ENCODE data around the gene SLC22A12.

SLC22A12 gene

DNA sequence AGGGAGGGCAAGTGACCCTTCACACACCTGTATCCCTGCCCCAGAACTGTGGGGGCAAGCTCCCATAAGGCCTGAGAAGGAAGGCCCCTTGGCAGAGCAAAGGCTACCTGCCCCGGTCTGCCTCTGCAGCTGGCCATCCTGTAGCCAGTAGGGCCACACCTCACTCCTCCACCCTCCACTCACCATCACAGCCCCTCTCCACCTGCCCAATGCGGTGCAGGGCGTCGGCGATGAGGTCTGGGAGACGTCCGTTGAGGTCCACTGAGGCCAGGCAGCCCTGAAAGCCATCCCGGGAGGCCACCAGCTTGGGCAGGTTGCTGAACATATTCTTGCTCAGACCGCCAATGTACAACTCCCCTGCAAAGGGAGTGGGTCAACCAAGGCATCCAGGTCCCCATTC lies 57.5 kb downstream of the SLC22A12 start:
- DNase-seq (ENCODE audit: low spot score): no peak

DNA sequence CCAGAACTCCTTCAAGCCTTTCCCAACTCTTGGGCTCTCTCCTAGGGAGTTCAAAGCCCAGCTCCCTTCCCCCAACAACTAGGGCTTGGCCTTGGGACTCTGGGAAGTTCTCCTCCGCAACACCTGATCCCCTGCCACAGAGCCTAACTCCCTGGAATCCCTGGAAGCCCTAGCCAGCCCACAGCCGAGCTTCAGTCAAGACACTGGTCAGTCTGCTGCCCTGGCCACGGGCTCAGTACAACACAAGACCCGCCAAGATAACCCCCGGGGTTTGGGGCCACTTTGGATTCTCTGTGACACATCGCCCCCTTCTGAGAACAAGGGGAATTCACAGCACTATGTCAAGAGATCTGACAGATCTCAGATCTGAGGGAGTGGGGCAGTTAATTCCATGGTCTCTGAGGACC lies 58.3 kb downstream of the SLC22A12 start:
- DNase-seq (ENCODE audit: low spot score): no peak

DNA sequence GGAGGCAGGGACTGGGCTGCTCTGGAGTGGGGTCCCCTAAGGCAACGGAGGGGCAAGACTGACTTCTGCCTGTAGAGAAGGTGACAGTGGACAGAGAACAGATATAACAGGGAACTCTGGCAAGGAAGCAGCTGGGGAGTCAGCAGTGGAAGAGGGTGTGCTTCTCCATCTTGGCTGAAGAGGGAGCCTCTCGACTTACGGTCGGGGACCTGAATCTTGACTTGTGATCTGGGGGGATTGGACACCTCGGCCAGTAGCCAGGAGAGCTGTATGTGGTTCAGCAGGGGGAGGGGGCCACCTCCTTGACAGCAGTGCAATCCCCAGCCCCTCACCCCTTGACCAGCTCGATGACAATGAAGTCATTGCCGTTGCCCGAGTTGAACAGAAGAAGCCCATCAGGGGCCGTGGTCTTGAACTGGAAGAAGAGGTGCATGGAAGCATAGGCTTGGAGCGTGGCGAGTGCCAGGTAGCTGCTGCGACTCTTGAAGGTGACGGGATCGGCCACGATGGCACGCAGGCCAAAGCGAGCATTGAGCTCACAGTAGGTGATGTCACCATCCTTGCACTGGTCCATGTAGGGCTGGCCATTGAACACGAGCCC lies 60.0 kb downstream of the SLC22A12 start:
- DNase-seq (ENCODE audit: low spot score): peak; percentile 50
